Neural progenitor cell (in vitro differentiated cells): Measurements from ENCODE around the gene HEXIM2. TPM values are rescaled to one million over a fixed set of nuclear protein-coding genes. Genes with fewer than 3 reads are reported as not detected.
A peak's percentile ranks its signal among the peaks of the same experiment; 100 is the strongest.

Experiments used
- DNase-seq: peaks from one replicate; pipeline ENCODE4 v3.0.0-alpha.2; 2016; ENCODE audit warnings: low spot score
- H2AFZ ChIP-seq: fragments of 200-600 bp; sonication (generic); replicated peaks from 2 replicates; pipeline ENCODE4 v1.6.1; 2016; ENCODE audit warnings: antibody characterized with exemption
- H3F3A ChIP-seq: fragments of 200-600 bp; sonication (generic); 2 replicates; pipeline ENCODE4 v1.6.1; 2016; ENCODE audit warnings: antibody characterized with exemption, low read depth
- H3K27ac ChIP-seq: fragments of 200-600 bp; sonication (generic); 2 replicates; pipeline ENCODE4 v1.5.1; 2016; ENCODE audit warnings: mild to moderate bottlenecking
- H3K27me3 ChIP-seq: fragments of 200-600 bp; sonication (generic); 2 replicates; pipeline ENCODE4 v1.6.1; 2016; ENCODE audit warnings: mild to moderate bottlenecking, moderate library complexity
- H3K36me3 ChIP-seq: fragments of 200-600 bp; sonication (generic); 2 replicates; pipeline ENCODE4 v1.5.1; 2016
- H3K4me1 ChIP-seq: fragments of 200-600 bp; sonication (generic); 2 replicates; pipeline ENCODE4 v1.6.1; 2016; ENCODE audit warnings: mixed run types
- H3K4me2 ChIP-seq: fragments of 200-600 bp; sonication (generic); 2 replicates; pipeline ENCODE4 v1.6.1; 2016
- H3K4me3 ChIP-seq: fragments of 200-600 bp; sonication (generic); 2 replicates; pipeline ENCODE4 v1.5.1; 2016
- H3K79me2 ChIP-seq: fragments of 200-600 bp; sonication (generic); 2 replicates; pipeline ENCODE4 v1.6.1; 2016; ENCODE audit warnings: low read depth
- H3K9ac ChIP-seq: fragments of 200-600 bp; sonication (generic); 2 replicates; pipeline ENCODE4 v1.6.1; 2016
- H3K9me3 ChIP-seq: fragments of 200-600 bp; sonication (generic); 2 replicates; pipeline ENCODE4 v1.5.1; 2016; ENCODE audit warnings: low read depth
- H4K20me1 ChIP-seq: fragments of 200-600 bp; sonication (generic); 2 replicates; pipeline ENCODE4 v1.6.1; 2016; ENCODE audit warnings: low read depth
- H3K27ac Mint-ChIP-seq: 3 replicates; pipeline ENCODE4 v1.8.0; 2021; ENCODE audit warnings: mixed read lengths
- H3K27me3 Mint-ChIP-seq: 2 replicates; pipeline ENCODE4 v1.8.0; 2022; ENCODE audit warnings: low read depth, mild to moderate bottlenecking, inconsistent platforms, moderate library complexity, mixed read lengths; ENCODE audit not compliant: insufficient read depth
- H3K36me3 Mint-ChIP-seq: 3 replicates; pipeline ENCODE4 v1.8.0; 2021; ENCODE audit warnings: mixed read lengths
- H3K4me1 Mint-ChIP-seq: 3 replicates; pipeline ENCODE4 v1.8.0; 2021; ENCODE audit warnings: mixed read lengths
- H3K4me3 Mint-ChIP-seq: 3 replicates; pipeline ENCODE4 v1.8.0; 2021; ENCODE audit warnings: mild to moderate bottlenecking, moderate library complexity, mixed read lengths
- H3K9me3 Mint-ChIP-seq: 3 replicates; pipeline ENCODE4 v1.8.0; 2020; ENCODE audit warnings: mixed read lengths
- EZH2 ChIP-seq: fragments of 200-600 bp; sonication (generic); IDR thresholded peaks from 2 replicates; pipeline ENCODE4 v1.6.1; 2017; ENCODE audit warnings: antibody characterized with exemption, mild to moderate bottlenecking, moderate library complexity
- EZH2phosphoT487 ChIP-seq: fragments of 200-600 bp; sonication (generic); IDR thresholded peaks from 2 replicates; pipeline ENCODE4 v1.6.1; 2017; ENCODE audit warnings: antibody characterized with exemption
- total RNA-seq: library from RNA; depleted of rRNA; stranded (reverse); fragments of >200 nt; gene quantifications from 2 replicates; pipeline ENCODE4 v1.2.3, GENCODE V29; 2015; ENCODE audit warnings: low replicate concordance
- TF ChIP-seq, protein P1 (sequence below): fragments of 200-600 bp; sonication (generic); IDR thresholded peaks from 2 replicates; pipeline ENCODE4 v1.5.1; 2017; ENCODE audit warnings: antibody characterized with exemption, mild to moderate bottlenecking

Gene HEXIM2
- total RNA-seq, 1 donor from 2014 or later = 4.6 TPM

DNA sequence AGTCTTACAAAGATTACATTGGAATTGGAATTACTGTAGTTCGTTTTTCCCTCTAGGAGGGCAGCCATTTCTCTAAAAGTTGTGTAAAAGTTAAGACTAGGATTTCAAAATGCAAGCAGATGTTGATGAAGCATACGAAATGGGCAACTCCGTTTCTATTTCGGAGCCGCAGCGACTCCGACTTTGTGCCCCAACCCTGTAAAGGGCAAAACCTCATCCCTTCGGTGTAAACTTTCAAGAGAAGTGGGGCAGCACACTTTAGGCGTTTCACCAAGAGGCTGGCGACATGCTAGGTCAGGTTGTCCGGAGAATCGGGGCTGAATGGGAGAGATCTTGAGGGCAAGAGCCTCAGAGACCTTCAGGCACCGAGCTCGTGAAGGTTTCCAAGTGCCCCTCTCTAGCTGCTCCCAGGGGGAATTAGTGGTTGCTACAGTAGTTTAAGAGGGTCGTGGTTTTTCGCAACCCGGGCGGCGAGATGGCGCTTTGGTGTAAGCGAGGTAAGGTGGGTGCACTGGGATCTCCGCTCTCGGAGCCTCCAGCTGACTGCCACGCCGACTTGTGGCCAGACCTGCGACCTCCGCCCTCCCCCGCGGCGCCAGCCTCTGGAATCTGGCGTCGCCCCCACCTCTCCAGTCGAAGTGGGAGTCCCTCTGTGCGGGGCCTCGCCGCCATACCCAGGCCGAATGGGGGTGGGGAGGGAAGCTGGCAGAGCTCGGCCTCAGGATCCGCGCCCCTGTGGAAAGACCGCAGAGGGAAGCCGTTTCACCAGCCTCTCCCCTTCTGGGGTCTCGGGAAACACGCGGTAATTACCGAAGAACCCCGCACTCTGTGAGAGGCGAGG is 1.0 kb upstream of the HEXIM2 start:
- peaks cover 13% of the 10 kb centered on the region for H3K4me1 ChIP-seq
- H3K36me3 ChIP-seq = no peaks in the 10 kb centered on the region
- H2AFZ ChIP-seq = peak overlapping the region; percentile 47
- peak overlapping the region; percentile 97 for H3K4me3 Mint-ChIP-seq
- peak; percentile 95 for DNase-seq
- H3K36me3 Mint-ChIP-seq = peaks cover 10% of the 10 kb centered on the region
- TF ChIP-seq EZH2phosphoT487 = no peak
- TF ChIP-seq, protein P1, sequence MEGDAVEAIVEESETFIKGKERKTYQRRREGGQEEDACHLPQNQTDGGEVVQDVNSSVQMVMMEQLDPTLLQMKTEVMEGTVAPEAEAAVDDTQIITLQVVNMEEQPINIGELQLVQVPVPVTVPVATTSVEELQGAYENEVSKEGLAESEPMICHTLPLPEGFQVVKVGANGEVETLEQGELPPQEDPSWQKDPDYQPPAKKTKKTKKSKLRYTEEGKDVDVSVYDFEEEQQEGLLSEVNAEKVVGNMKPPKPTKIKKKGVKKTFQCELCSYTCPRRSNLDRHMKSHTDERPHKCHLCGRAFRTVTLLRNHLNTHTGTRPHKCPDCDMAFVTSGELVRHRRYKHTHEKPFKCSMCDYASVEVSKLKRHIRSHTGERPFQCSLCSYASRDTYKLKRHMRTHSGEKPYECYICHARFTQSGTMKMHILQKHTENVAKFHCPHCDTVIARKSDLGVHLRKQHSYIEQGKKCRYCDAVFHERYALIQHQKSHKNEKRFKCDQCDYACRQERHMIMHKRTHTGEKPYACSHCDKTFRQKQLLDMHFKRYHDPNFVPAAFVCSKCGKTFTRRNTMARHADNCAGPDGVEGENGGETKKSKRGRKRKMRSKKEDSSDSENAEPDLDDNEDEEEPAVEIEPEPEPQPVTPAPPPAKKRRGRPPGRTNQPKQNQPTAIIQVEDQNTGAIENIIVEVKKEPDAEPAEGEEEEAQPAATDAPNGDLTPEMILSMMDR = peak; percentile 56
- H3F3A ChIP-seq = peaks cover 30% of the 10 kb centered on the region
- H3K27me3 Mint-ChIP-seq = peaks cover 2% of the 10 kb centered on the region
- no peaks in the 10 kb centered on the region for H3K9me3 ChIP-seq
- peak overlapping the region; percentile 98 for H3K27ac ChIP-seq
- H3K9me3 Mint-ChIP-seq = no peaks in the 10 kb centered on the region
- H4K20me1 ChIP-seq = no peaks in the 10 kb centered on the region
- H3K4me3 ChIP-seq = peak overlapping the region; percentile 81
- H3K27me3 ChIP-seq = no peaks in the 10 kb centered on the region
- peak overlapping the region; percentile 88 for H3K4me2 ChIP-seq
- peak overlapping the region; percentile 96 for H3K27ac Mint-ChIP-seq
- peaks cover 39% of the 10 kb centered on the region for H3K79me2 ChIP-seq
- H3K4me1 Mint-ChIP-seq = peaks cover 31% of the 10 kb centered on the region
- peak overlapping the region; percentile 99 for H3K9ac ChIP-seq

- TF ChIP-seq EZH2phosphoT487 (no peak), EZH2 (no peak)
- TF ChIP-seq, protein P1 = no peak
- Histone ChIP-seq H3K4me1 (peaks cover 13% of the 10 kb centered on the region), H3K27me3 (no peaks in the 10 kb centered on the region), H3K4me2 (peak overlapping the region; percentile 88), H3K79me2 (peaks cover 34% of the 10 kb centered on the region), H3K4me3 (peak overlapping the region; percentile 43), H3F3A (peaks cover 21% of the 10 kb centered on the region), H3K36me3 (no peaks in the 10 kb centered on the region), H4K20me1 (no peaks in the 10 kb centered on the region), H2AFZ (no peak overlapping the region), H3K27ac (peak overlapping the region; percentile 63), H3K9me3 (no peaks in the 10 kb centered on the region), H3K9ac (peak overlapping the region; percentile 41)
- H3K36me3 Mint-ChIP-seq = peaks cover 9% of the 10 kb centered on the region
- H3K27me3 Mint-ChIP-seq = peaks cover 2% of the 10 kb centered on the region
- DNase-seq = no peak
- H3K4me1 Mint-ChIP-seq = peaks cover 26% of the 10 kb centered on the region
- H3K27ac Mint-ChIP-seq = peak overlapping the region; percentile 100
- no peaks in the 10 kb centered on the region for H3K9me3 Mint-ChIP-seq
- peak overlapping the region; percentile 97 for H3K4me3 Mint-ChIP-seq
Observed at GRCh38 chr17:45162025-45162687, 481 bp downstream of the HEXIM2 start.

DNA sequence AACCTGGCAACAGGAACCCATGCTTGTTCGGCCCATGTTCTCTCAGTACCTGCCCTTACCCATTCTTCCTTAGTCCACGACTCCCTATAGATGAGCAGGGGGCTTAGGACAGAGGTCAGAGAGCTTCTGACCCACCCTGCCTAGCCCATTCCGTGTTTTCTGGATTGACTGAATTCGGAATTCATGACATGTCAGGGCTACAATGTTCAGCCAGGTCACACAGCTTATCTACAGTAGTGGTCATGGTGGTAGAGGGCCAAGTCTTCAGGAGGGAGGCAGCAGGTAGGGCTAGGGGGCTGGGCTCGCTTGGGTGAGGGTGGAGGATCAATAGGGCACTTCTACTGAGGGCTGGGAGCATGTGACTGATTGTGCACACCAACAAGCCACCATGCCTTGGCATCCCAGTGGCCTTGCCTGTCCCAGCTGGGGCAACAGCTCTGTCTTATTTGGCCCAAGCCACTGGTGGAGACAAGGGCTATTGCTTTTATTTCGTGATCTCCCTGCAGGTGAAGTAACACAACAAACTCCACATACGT is 3.1 kb downstream of the HEXIM2 start:
- peaks cover 11% of the 10 kb centered on the region for H3K4me1 ChIP-seq
- H3K4me3 Mint-ChIP-seq = no peak overlapping the region
- H3K4me3 ChIP-seq = no peak overlapping the region
- peaks cover 9% of the 10 kb centered on the region for H3K4me1 Mint-ChIP-seq
- H3K36me3 Mint-ChIP-seq = peaks cover 7% of the 10 kb centered on the region
- peaks cover 4% of the 10 kb centered on the region for H3K27me3 Mint-ChIP-seq
- H3K4me2 ChIP-seq = no peak overlapping the region
- H3K36me3 ChIP-seq = no peaks in the 10 kb centered on the region
- no peaks in the 10 kb centered on the region for H3K9me3 Mint-ChIP-seq
- peaks cover 10% of the 10 kb centered on the region for H3K79me2 ChIP-seq
- H4K20me1 ChIP-seq = no peaks in the 10 kb centered on the region
- DNase-seq = no peak
- H2AFZ ChIP-seq = no peak overlapping the region
- no peaks in the 10 kb centered on the region for H3K27me3 ChIP-seq
- TF ChIP-seq EZH2phosphoT487 (no peak), EZH2 (no peak)
- TF ChIP-seq, protein P1 = no peak
- H3K9ac ChIP-seq = no peak overlapping the region
- no peak overlapping the region for H3K27ac ChIP-seq
- peaks cover 13% of the 10 kb centered on the region for H3F3A ChIP-seq
- H3K9me3 ChIP-seq = no peaks in the 10 kb centered on the region
- H3K27ac Mint-ChIP-seq = no peak overlapping the region
